Hematopoietic multipotent progenitor cell treated with erythropoietin and hydrocortisone succinate and interleukin-3 and kit ligand, for 17 days (in vitro differentiated cells): ENCODE data around the gene EGLN2.
"Not testable (repeated sequence)": the region's sequence is repeated elsewhere in the genome, so short reads cannot be mapped to it uniquely, and the experiment has no call there.

Experiments used
- DNase-seq: peaks from one replicate; pipeline ENCODE4 v3.0.0-alpha.2; 2015; ENCODE audit warnings: low spot score

The EGLN2 gene

DNA sequence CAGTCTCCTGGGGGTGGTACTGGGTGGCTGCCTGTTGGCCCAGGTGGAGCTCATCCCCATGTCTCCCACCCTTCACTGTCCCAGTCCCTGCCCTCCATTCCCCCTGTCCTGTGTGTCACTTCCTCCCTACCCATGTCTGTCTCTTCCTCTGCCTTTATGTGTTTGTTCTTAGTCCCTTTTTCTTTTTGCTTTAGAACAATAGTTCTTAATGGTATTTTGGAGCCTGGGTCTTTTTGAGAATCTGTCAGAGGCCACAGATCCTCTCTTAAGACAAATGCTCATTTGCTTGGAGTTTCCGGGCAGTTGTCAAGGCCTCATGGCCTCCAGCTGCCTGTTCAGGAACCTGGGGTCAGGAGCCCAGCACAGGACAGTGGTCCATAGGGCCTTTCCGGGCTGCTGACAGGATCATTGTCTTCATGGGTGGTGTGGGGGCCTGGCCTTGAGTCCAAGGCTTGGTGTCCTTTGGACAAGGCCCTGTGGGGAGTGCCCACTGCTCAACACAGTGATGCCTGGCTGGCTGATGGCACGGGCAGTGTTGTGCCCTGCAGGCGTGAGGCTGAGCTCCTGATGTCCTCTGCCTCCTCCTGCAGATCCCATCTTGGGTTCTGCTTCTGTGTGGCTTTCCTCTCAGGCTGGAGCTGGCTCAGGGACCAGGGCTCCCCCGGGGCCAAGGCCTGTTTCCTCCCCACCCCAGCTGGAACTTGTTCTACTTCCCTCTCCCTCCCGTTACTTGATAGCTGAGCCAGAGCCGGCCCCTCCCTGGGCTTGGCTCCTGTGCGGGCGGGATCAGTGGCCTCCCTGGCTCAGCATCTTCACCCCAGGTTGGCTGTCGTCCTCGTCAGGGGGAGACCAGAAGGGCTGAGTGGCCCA is 3.5 kb downstream of the EGLN2 start:
- peak; percentile 66 for DNase-seq

DNA sequence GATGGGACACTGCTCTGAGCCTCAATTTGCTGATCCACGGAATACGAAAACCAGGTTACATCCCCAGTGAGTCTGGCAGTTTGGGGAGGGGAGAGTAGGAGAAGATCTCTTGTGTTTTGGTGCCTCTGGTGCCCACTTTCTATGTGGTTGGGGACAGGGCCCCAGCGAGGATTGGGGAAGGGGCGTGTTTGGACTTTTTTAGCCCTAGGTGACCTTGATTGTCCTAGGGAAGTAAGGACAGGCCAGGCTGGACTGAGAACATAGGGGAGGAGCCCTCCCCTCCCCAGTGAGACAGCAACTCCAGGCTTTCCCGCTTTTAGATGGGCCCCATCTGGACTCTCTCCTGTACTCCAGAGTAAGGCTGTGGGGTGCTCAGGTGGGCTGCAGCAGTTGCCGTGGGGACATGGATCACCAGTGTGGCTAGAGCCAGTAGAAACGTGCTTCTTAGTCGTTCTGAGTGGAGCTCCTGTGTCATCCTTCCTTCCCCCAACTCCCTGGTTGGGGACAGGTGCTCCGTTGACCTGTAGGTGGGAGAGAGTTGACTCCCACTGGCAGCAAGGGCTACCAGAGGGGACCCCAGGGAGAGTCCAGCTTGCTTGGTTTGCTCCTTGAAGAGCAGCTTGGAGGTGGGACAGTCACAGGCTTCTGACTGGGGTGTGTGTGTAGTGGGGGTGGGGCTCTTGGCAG is 4.3 kb downstream of the EGLN2 start:
- DNase-seq, result no peak

- peak; percentile 71 for DNase-seq
Observed at GRCh38 chr19:40803857-40804782, 5.1 kb downstream of the EGLN2 start.

DNA sequence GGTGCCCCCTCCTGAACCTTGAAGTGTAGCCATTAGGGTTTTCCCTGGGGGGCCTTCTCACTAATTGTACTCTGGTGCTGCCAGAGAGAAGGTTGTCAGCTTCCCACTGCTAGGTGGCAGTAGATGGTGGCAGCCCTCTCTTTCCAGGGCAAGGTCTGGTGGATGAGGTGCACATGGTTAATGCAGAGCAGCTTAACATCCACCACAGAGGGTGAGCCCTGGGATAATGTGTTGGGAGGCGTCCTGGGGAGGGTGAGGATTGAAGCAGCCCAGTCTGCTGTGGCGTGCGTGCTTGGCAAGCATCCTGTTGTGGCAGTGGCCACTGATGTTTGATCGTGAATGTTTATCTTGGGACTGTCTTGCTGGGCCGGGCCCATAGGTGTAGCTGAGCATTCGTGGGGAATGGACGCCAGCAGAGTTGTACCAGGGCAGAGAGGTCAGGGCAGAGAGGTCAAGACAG is 5.8 kb downstream of the EGLN2 start:
- DNase-seq, result peak; percentile 13

DNA sequence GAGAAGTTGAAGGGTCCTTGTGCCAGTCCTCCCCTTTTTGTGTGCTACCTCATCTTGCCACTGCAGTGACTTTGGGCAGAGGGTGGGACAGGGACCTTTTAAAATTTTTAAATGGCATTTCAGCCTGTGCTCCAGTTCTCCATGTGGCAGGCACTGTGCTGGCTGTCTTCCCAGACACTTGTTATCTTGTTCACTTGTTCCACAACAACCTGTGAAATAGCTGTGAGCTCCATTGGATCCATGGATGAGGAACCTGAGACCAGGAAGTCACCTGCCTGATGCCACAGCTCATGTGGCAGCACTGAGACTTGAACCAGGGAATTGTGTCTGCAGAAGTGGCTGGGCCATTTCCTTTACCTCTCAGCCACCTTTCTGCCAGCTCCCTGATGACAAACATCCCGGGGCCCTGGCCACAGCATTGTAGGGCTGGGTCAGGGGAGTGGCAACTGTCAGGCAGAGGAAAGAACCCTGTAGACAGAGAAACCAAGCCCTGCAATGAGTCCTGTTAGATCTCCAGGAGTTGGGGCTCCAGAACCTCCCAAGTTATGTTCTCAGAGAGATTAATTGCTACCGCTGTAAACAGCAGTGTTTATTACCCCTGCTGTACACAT is 6.4 kb downstream of the EGLN2 start:
- DNase-seq, result peak; percentile 27

GRCh38 chr19:40806423-40807146 is 7.6 kb downstream of the EGLN2 start:
- peak; percentile 72 for DNase-seq

DNA sequence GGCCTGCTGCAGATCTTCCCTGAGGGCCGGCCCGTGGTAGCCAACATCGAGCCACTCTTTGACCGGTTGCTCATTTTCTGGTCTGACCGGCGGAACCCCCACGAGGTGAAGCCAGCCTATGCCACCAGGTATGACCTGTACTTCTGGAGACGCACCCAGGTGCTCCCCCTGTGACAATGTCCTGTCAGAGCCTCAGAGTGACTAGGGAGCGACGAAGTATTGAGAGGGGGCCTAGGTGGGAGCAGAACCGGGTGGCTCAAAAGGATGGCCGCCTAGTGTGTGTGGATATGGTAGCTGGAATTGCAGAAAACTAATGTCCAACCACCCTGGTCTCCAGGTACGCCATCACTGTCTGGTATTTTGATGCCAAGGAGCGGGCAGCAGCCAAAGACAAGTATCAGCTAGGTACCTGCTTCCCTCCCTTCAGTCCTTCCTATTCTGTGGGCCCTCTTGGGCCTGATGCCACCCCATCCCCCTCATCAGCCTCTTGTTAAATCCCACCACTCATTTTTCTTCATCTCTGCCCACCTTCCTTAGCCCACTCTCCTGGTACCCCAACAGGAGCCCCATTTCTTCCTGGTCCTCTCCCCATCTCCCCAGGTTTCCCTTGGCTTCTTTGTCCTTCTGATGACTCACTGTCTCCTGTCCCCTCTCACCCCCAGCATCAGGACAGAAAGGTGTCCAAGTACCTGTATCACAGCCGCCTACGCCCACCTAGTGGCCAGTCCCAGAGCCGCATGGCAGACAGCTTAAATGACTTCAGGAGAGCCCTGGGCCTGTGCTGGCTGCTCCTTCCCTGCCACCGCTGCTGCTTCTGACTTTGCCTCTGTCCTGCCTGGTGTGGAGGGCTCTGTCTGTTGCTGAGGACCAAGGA is 8.4 kb downstream of the EGLN2 start:
- DNase-seq, result peak; percentile 23

GRCh38 chr19:40808021-40808325 is 9.0 kb downstream of the EGLN2 start:
- DNase-seq, result no peak

DNA sequence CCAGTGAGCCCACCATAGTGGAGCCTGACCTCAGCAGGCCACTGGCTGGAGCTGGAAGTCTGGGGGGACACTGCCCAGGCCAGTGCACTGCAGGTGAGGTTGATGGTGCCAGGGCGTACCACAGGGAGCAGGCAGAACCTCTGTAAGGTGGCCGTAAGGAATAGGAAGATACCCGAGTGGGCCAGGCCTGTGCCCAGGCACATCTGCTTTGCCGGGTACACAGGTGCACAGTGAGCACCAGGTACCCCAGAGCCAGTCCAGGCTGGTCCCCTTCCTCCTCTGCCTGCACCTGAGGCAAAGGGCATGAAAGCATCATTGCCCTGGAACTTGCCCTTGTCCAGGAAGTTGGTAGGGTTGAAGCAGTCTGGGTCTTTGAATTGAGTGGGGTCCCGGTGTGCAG is 9.5 kb downstream of the EGLN2 start:
- DNase-seq, result no peak

GRCh38 chr19:40809358-40810086 is 10.5 kb downstream of the EGLN2 start:
- no peak for DNase-seq

DNA sequence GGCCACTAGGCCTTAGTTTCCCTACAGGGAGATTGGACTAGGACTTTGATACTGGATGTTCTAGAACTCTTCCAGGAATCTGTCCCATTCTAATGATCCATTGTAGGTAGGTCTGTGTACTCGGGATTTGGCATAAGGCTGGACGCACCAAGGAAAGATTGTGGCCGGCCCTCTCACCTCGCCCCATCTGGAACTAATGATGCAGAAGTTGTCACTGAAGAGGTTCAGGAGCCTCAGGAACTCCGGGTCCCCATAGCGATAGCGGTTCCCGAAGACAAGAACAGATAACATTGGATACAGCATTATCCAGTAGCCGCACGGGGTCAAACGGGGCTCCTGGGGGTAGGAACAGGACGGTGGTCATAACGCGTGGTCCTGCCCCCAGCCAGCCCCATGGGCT is 11.2 kb downstream of the EGLN2 start:
- no peak for DNase-seq

DNA sequence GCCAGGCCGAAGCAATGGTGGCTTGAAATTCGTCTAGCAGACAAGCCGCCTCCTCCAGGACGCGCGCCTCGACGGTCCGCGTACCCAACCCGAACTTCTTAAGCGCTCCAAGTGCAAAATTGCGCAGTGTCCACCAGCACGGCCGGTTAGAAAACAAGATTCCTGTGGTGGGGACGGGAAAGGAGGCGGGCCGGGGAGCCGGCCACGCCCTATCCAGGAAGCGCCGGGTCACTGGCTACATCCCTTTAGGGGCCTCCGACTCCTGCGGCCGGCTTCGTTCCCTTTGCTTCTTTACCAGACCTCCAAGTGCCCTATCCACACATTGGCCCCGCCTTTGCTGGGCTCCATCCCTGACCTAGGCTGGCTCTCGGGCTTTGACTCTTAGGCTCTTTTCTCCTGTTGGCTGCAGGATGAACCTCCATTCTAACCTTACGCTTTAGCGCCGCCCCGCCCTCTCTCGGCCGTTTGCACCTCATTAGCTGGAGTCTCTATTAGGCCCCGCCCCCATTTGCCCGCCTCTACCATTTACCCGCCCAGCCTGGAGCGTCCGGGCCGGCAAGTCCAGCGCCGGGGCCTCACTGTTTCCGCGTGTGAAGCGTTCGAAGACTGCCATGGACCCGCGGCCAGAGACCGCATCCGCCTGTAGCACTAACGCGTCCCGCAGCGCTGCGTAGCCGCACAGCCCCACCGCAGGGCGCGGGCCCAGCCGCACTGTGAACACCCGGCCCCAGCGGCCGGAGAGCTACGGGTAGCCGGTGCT is 11.8 kb downstream of the EGLN2 start:
- peak; percentile 61 for DNase-seq

DNA sequence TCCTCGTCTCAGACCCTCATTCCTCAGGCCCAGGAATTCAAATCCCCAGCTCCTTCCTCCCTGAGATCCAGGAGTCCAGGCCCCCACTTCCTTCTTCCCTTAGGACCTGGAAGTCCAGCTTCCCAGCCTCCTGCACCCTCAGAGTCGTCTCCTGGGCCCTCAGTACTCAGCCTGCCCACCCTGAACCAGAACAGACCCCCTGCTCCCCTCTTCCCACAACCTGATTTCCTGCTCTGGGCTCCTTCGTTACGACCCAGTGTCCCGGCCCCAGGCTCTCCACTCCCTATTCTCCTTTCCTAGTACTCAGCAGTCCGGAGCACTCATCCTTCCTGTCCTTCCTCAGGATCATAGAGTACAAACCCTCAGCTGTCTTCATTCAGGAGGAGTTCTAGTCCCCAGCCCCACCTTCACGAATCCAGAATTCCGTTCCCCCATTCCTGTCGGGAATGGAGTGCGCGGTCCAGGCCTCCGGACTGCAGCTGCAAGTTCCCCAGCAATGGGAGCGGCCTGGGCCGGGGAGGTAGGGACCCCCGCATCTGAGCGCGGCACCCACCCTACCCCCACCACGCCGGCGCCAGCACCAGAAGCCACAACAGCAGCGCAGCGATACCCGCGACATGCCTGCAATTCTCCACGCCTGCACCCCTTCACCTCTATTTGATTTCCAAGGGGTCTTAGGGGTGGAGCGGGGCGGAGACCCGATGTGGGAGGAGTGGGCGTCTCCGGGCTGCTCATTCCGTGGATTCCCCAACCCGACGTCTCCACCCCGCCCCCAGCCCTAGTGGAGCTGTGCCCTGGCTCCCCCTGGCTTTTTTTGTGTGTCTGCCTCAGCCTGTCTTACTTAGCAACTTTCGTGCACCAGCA is 12.7 kb downstream of the EGLN2 start:
- no peak for DNase-seq

DNA sequence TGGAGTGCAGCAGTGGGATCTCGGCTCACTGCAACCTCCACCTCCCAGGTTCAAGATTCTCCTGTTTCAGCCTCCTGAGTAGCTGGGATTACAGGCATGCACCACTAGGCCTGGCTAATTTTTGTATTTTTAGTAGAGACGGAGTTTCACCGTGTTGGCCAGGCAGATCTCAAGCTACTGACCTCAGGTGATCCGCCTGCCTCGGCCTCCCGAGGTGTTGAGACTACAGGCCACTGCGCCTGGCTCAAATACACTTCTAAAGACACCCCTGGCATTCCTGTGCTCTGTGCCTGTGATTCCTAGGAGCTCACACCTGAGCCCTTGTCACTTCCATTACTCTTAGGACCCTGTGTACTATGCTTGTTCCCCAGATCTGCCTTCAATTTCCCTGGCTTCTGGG is 13.6 kb downstream of the EGLN2 start:
- DNase-seq, result not testable (repeated sequence)

DNA sequence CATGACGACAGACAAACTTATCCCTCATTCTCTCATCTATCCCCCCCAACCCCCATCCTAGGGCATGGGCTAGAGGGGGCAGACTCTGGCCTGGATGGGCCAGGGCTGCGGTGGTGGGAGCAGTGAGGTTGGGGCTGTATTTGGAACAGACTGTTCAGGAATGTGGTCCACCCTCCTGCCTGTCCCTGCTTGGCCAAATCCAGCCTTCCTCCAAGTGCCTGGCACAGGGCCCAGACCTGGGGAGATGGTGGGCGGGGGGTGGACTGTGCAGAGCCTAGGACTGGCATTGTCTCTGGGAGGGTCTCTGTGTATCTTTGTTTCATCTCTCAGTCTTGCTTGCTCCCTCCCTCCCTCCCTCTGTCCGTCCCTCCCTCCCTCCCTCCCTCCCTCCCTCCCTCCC is 14.2 kb downstream of the EGLN2 start:
- DNase-seq, result no peak

- no peak for DNase-seq
Observed at GRCh38 chr19:40815223-40815622, 16.2 kb downstream of the EGLN2 start.

DNA sequence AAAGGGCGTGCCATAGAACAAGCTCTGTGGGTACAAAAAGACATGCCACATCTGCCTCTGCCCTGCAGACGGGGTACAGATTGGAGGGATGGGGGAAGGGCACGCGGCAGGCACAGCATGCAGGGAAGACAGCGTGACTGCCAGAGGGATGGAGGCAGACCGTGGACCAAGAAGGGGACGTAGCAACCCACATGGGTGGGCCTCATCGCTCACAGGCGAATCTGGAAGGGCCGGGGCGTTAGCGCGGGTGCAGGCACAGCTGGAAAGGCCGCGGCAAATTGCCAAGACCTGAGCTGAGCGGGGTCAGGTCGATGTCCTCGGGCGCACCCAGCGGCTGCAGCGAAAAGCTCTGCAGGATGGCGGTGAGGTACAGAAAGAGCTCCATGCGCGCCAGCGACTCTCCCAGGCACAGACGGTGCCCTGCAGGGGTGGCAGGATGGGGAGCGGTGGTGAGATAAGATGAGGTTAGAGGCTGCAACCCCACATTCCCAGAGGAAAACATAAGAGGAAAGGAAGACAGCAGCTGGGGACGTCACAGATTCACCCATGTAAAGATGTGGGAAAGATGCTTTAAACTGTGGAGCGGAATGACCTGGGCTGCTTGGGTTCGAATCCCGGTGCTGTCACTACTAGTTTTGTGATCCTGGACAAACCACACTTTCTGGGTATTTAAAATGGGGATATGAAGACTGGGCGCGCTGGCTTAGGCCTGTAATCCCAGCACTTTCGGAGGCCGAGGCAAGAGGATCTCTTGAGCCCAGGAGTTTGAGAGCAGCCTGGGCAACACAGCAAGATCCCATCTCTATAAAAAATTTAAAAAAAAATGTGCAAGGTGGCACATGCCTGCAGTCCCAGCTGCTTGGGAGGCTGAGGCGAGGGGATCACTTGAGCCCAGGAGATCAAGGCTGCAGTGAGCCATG is 19.7 kb downstream of the EGLN2 start:
- DNase-seq, result peak; percentile 71
